B cell (primary cell): ENCODE measurements around the gene MLH3. TPM values are rescaled to one million over a fixed set of nuclear protein-coding genes. Genes with fewer than 3 reads are reported as not detected.
"Not testable (repeated sequence)": the region's sequence is repeated elsewhere in the genome, so short reads cannot be mapped to it uniquely, and the experiment has no call there.

Experiments used
- ATAC-seq: fragments of 200-7000 bp; cut with Tn5 transposase; one replicate; pipeline ENCODE4 v1.10.0; 2021; ENCODE audit warnings: low read depth, mild to moderate bottlenecking, moderate number of reproducible peaks, moderate library complexity
- CTCF ChIA-PET: fragments of 350-600 bp; sonication (Branson Sonifier 250); formaldehyde crosslinking; loops from one replicate; lab custom pipeline; 2021; ENCODE audit warnings: antibody characterized with exemption, inconsistent platforms; lab: Charles Lee
- POLR2A ChIA-PET: fragments of 350-600 bp; sonication (Branson Sonifier 250); formaldehyde crosslinking; loops from one replicate; lab custom pipeline; 2021; ENCODE audit warnings: antibody characterized with exemption; lab: Charles Lee
- DNase-seq: peaks from one replicate; pipeline ENCODE4 v3.0.0; 2013
- H2AFZ ChIP-seq: 2 replicates; pipeline ENCODE4 v1.6.1; 2012; ENCODE audit warnings: mild to moderate bottlenecking, low read depth, low read length; ENCODE audit not compliant: insufficient read depth, poor library complexity, severe bottlenecking
- H3K27ac ChIP-seq, 2 donors: 1 replicate in 1 of 2; 2 replicates in 1 of 2; pipeline ENCODE4 v1.5.1; 2012 to 2013; ENCODE audit warnings: low read length in 2 of 2, mild to moderate bottlenecking in 2 of 2, moderate library complexity in 1 of 2
- H3K27me3 ChIP-seq, 4 experiments: fragments of 200-600 bp in 1 of 4; sonication (generic) in 1 of 4; replicated peaks in 1 of 4; 1 replicate in 2 of 4; 2 replicates in 2 of 4; pipeline versions ENCODE4 v1.6.1 to v1.7.0; 2013 to 2016; ENCODE audit warnings: low read length in 3 of 4, mild to moderate bottlenecking in 2 of 4, mixed read lengths in 1 of 4, moderate library complexity in 1 of 4; ENCODE audit not compliant: insufficient read depth in 4 of 4, control insufficient read depth in 3 of 4; ENCODE audit errors: control extremely low read depth in 1 of 4
- H3K36me3 ChIP-seq, 2 experiments: replicated peaks in 1 of 2; 1 replicate in 1 of 2; 2 replicates in 1 of 2; pipeline versions ENCODE4 v1.6.1 to v1.7.1; 2013; ENCODE audit warnings: low read length in 1 of 2; ENCODE audit not compliant: insufficient read depth in 2 of 2, control insufficient read depth in 1 of 2; ENCODE audit errors: control extremely low read depth in 1 of 2, extremely low read depth in 1 of 2
- H3K4me1 ChIP-seq, 2 donors: fragments of 200-600 bp in 1 of 2; sonication (generic) in 1 of 2; 1 replicate in 1 of 2; 2 replicates in 1 of 2; pipeline versions ENCODE4 v1.5.1 to v1.6.1; 2013 to 2017; ENCODE audit warnings: low read length in 2 of 2; ENCODE audit not compliant: control insufficient read depth in 2 of 2, insufficient read depth in 2 of 2
- H3K4me2 ChIP-seq: replicated peaks from 2 replicates; pipeline ENCODE3; 2012; ENCODE audit warnings: mild to moderate bottlenecking, low read depth, low read length; ENCODE audit not compliant: poor library complexity, severe bottlenecking
- H3K4me3 ChIP-seq, 5 experiments: fragments of 200-600 bp in 1 of 5; sonication (generic) in 1 of 5; 1 replicate in 3 of 5; 2 replicates in 2 of 5; pipeline versions ENCODE4 v1.5.1 to v1.7.0; 2011 to 2016; ENCODE audit warnings: low read length in 4 of 5, mild to moderate bottlenecking in 4 of 5, low read depth in 2 of 5, control low read depth in 1 of 5, moderate library complexity in 1 of 5; ENCODE audit not compliant: insufficient read depth in 1 of 5; ENCODE audit errors: control extremely low read depth in 1 of 5, extremely low read depth in 1 of 5
- H3K79me2 ChIP-seq: fragments of 200-600 bp; sonication (generic); one replicate; pipeline ENCODE4 v1.6.0; 2016; ENCODE audit warnings: low read length; ENCODE audit not compliant: control insufficient read depth, insufficient read depth
- H3K9ac ChIP-seq: fragments of 200-600 bp; sonication (generic); 2 replicates; pipeline ENCODE4 v1.6.1; 2017; ENCODE audit warnings: mild to moderate bottlenecking, low read length, moderate library complexity
- H3K9me3 ChIP-seq, 3 donors: one replicate each; pipeline versions ENCODE4 v1.6.1 to v1.7.1; 2013; ENCODE audit warnings: low read length in 2 of 3; ENCODE audit not compliant: control insufficient read depth in 2 of 3, insufficient read depth in 1 of 3; ENCODE audit errors: control extremely low read depth in 1 of 3
- H4K20me1 ChIP-seq: 2 replicates; pipeline ENCODE4 v1.6.0; 2012; ENCODE audit warnings: mild to moderate bottlenecking, low read length; ENCODE audit not compliant: insufficient read depth, control insufficient read depth, poor library complexity, severe bottlenecking
- H3K27ac Mint-ChIP-seq: one replicate; pipeline ENCODE4 v1.8.0; 2021; ENCODE audit warnings: mixed read lengths
- H3K27me3 Mint-ChIP-seq: one replicate; pipeline ENCODE4 v1.8.0; 2021; ENCODE audit warnings: mixed read lengths
- H3K4me1 Mint-ChIP-seq: one replicate; pipeline ENCODE4 v1.8.0; 2021; ENCODE audit warnings: mixed read lengths
- H3K4me3 Mint-ChIP-seq: one replicate; pipeline ENCODE4 v1.8.0; 2021; ENCODE audit warnings: mixed read lengths
- H3K9me3 Mint-ChIP-seq: one replicate; pipeline ENCODE4 v1.8.0; 2022; ENCODE audit warnings: mixed read lengths; ENCODE audit not compliant: insufficient read depth
- CTCF ChIP-seq: fragments of 200-600 bp; IDR thresholded peaks from one replicate; pipeline ENCODE4 v1.8.0; 2022; ENCODE audit warnings: antibody characterized with exemption, mild to moderate bottlenecking
- EZH2 ChIP-seq: IDR thresholded peaks from 2 replicates; pipeline ENCODE4 v1.6.1; 2012; ENCODE audit warnings: borderline replicate concordance, low read depth, mild to moderate bottlenecking, moderate library complexity, low read length; ENCODE audit not compliant: insufficient read depth, poor library complexity, severe bottlenecking
- WGBS: methylation state at CpG from one replicate; pipeline ENCODE4 v1.1.5; 2013; ENCODE audit warnings: missing lambda C conversion rate; ENCODE audit not compliant: insufficient coverage; 5-methylcytosine and 5-hydroxymethylcytosine counted together
- intact Hi-C: fragments of 100-400 bp; cut with micrococcal nuclease; formaldehyde crosslinking; loops from one replicate; pipeline ENCODE4 v1.10.0; 2022
- polyA plus RNA-seq: library from polyadenylated mRNA; depleted of rRNA; stranded (reverse); fragments of >200 nt; gene quantifications from 2 replicates; pipeline ENCODE4 v1.2.3, GENCODE V29; 2012
- total RNA-seq, 2 donors: library from RNA; stranded (reverse); fragments of 120-200 nt in 1 of 2; gene quantifications; 1 replicate in 1 of 2; 2 replicates in 1 of 2; pipeline versions ENCODE4 v1.2.3 to v1.2.4, GENCODE V29; 2013 to 2022

Gene MLH3
- total and polyA plus RNA-seq, 2 donors (not counting 1 experiment from before 2014, with no cell fraction given) = 6.7 to 19.9 TPM

- CTCF ChIA-PET, POLR2A ChIA-PET, H3K36me3 ChIP-seq, H3K9me3 ChIP-seq, H3K27me3 ChIP-seq, H3K79me2 ChIP-seq, H4K20me1 ChIP-seq, H3K4me3 Mint-ChIP-seq, H3K27me3 Mint-ChIP-seq, H3K4me3 ChIP-seq, H3K9ac ChIP-seq, H3K4me1 Mint-ChIP-seq, intact Hi-C loops, H3K27ac ChIP-seq, H3K9me3 Mint-ChIP-seq, H3K4me1 ChIP-seq, H3K4me2 ChIP-seq, ATAC-seq, H2AFZ ChIP-seq, DNase-seq, H3K27ac Mint-ChIP-seq: not testable (repeated sequence)
- 96% methylated on average over 17 of the region's 28 CpGs for WGBS
Measured at GRCh38 chr14:74994182-74994581, 57.1 kb downstream of the MLH3 start.

GRCh38 chr14:74988993-74989392 lies 62.3 kb downstream of the MLH3 start:
- no peak overlapping the region for H3K27ac ChIP-seq
- ChIA-PET POLR2A (no interaction called here), CTCF (no interaction called here)
- no peak overlapping the region for H3K4me3 Mint-ChIP-seq
- H3K27me3 Mint-ChIP-seq = no peaks in the 10 kb centered on the region
- H3K9me3 ChIP-seq = no peaks in the 10 kb centered on the region
- no peaks in the 10 kb centered on the region for H3K79me2 ChIP-seq
- H3K4me1 Mint-ChIP-seq = no peaks in the 10 kb centered on the region
- no peak overlapping the region for H2AFZ ChIP-seq
- intact Hi-C loops = no loop called here
- no peak for DNase-seq
- no CpG with 5 or more reads among the region's 1 CpG for WGBS
- TF ChIP-seq EZH2 (no peak), CTCF (no peak)
- H3K4me2 ChIP-seq = no peak overlapping the region
- no peaks in the 10 kb centered on the region for H4K20me1 ChIP-seq
- no peaks in the 10 kb centered on the region for H3K9me3 Mint-ChIP-seq
- no peak overlapping the region for H3K27ac Mint-ChIP-seq
- H3K36me3 ChIP-seq = no peaks in the 10 kb centered on the region
- no peak for ATAC-seq
- H3K4me1 ChIP-seq = no peaks in the 10 kb centered on the region
- H3K4me3 ChIP-seq = no peak overlapping the region
- H3K27me3 ChIP-seq = no peaks in the 10 kb centered on the region
- H3K9ac ChIP-seq = no peak overlapping the region
